ENCODE results near the gene ENOX1.

GRCh38 chr13:43647471-43647870 is 139.3 kb downstream of the ENOX1 start:
- TF ChIP-seq ZNF239 (tag by site-specific recombination; IDR thresholded peaks at IDR 0.05) (no peak), CTCF (tag by site-specific recombination; IDR thresholded peaks at IDR 0.05) (no peak), ZNF785 (tag by site-specific recombination; IDR thresholded peaks at IDR 0.05) (no peak), ZNF76 (tag by site-specific recombination; IDR thresholded peaks at IDR 0.05; ENCODE audit: borderline replicate concordance, low read depth) (no peak), ZNF426 (tag by site-specific recombination; IDR thresholded peaks at IDR 0.05) (no peak), ZNF544 (tag by site-specific recombination; IDR thresholded peaks at IDR 0.05) (no peak), RBAK (tag by site-specific recombination; IDR thresholded peaks at IDR 0.05) (no peak), ZNF133 (tag by site-specific recombination; IDR thresholded peaks at IDR 0.05) (no peak), ZNF274 (IDR thresholded peaks at IDR 0.05; ENCODE audit: low read length) (no peak), ZNF274 (tag by site-specific recombination; IDR thresholded peaks at IDR 0.05; ENCODE audit: borderline replicate concordance) (no peak)

Measured in HEK293 (cell line).